Right atrium auricular region (tissue), 2 donors: Measurements from ENCODE around the gene DNTT. TPM values are rescaled to one million over a fixed set of nuclear protein-coding genes. Genes with fewer than 3 reads are reported as not detected.

ENCODE experiments used
- DNase-seq: peaks from one replicate; pipeline ENCODE4 v3.0.0-alpha.2; 2019; ENCODE audit warnings: low spot score
- H3K27ac ChIP-seq, 2 donors: fragments of 200-600 bp; sonication (generic); 1 replicate in 1 of 2; 2 replicates in 1 of 2; pipeline ENCODE4 v1.5.1; 2016 to 2019
- H3K27me3 ChIP-seq, 2 donors: fragments of 200-600 bp; sonication (generic); one replicate each; pipeline versions ENCODE4 v1.5.1 to v1.6.0; 2017 to 2019
- H3K36me3 ChIP-seq: fragments of 200-600 bp; sonication (generic); one replicate; pipeline ENCODE4 v1.5.1; 2016
- H3K4me1 ChIP-seq, 2 donors: fragments of 200-600 bp; sonication (generic); one replicate each; pipeline versions ENCODE4 v1.5.1 to v1.6.0; 2017 to 2019
- H3K4me3 ChIP-seq, 2 donors: fragments of 200-600 bp; sonication (generic); 1 replicate in 1 of 2; 2 replicates in 1 of 2; pipeline ENCODE4 v1.5.1; 2017 to 2019; ENCODE audit warnings: mild to moderate bottlenecking in 1 of 2, moderate library complexity in 1 of 2
- H3K9me3 ChIP-seq, 2 donors: fragments of 200-600 bp; sonication (generic); one replicate each; pipeline ENCODE4 v1.5.1; 2019
- total RNA-seq, 2 donors: library from RNA; depleted of rRNA; stranded (reverse); fragments of >200 nt; gene quantifications; one replicate each; pipeline ENCODE4 v1.1.0, GENCODE V29; 2016
- TF ChIP-seq, protein P1 (sequence below), 2 donors: fragments of 200-600 bp; sonication (generic); IDR thresholded peaks; one replicate each; pipeline ENCODE4 v1.5.1; 2019; ENCODE audit warnings: antibody characterized with exemption in 2 of 2

DNTT gene
- total RNA-seq, 2 donors from 2014 or later = not detected

DNA sequence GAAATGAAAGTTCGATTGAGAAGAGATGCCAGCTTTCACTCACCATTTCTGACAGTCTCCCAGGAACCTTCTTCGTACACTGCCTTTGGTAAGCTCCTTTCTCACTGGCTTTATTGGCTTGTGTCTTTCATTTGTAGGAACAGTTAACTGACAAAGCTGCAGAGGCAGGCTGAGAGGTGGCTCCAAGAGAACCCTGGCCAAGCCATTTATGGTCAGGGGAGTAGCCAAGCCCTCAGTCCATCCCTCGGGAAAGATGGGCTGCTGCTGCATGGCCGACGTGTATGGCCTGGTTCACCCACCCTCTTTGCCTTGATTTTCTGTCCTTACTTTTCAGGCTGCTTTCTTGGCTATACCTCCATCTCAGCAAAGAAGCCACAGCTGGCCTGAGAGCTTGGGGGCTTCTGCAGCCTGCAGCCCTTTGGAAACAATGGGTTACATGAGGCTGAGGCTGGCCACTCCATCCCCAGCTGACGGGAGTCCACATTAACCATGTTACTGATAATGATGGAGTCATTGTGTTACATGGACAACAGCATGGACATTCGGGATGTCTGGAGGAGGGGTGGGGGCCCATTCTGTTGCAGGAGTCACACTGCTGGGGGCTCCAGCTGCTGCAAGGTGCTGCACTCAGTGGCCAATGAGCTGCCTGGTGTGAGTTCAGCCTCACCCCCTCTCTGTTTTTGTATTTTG lies 54.8 kb downstream of the DNTT start, which contains the start of gene OPALIN:
OPALIN (minus strand) TSS at position 152 of the 690 bp plus-strand sequence; CDS start at position 46, 106 bp downstream.
- no peak within 1 kb of the TSS for H3K27ac ChIP-seq
- no peaks in the 10 kb centered on the region for H3K36me3 ChIP-seq
- H3K4me3 ChIP-seq = no peak within 1 kb of the TSS
- H3K4me1 ChIP-seq = no peaks in the 10 kb centered on the region
- no peaks in the 10 kb centered on the region for H3K9me3 ChIP-seq
- H3K27me3 ChIP-seq = no peaks in the 10 kb centered on the region
- TF ChIP-seq, protein P1, sequence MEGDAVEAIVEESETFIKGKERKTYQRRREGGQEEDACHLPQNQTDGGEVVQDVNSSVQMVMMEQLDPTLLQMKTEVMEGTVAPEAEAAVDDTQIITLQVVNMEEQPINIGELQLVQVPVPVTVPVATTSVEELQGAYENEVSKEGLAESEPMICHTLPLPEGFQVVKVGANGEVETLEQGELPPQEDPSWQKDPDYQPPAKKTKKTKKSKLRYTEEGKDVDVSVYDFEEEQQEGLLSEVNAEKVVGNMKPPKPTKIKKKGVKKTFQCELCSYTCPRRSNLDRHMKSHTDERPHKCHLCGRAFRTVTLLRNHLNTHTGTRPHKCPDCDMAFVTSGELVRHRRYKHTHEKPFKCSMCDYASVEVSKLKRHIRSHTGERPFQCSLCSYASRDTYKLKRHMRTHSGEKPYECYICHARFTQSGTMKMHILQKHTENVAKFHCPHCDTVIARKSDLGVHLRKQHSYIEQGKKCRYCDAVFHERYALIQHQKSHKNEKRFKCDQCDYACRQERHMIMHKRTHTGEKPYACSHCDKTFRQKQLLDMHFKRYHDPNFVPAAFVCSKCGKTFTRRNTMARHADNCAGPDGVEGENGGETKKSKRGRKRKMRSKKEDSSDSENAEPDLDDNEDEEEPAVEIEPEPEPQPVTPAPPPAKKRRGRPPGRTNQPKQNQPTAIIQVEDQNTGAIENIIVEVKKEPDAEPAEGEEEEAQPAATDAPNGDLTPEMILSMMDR (IDR thresholded peaks at IDR 0.05) = no peak
- DNase-seq = no peak

DNA sequence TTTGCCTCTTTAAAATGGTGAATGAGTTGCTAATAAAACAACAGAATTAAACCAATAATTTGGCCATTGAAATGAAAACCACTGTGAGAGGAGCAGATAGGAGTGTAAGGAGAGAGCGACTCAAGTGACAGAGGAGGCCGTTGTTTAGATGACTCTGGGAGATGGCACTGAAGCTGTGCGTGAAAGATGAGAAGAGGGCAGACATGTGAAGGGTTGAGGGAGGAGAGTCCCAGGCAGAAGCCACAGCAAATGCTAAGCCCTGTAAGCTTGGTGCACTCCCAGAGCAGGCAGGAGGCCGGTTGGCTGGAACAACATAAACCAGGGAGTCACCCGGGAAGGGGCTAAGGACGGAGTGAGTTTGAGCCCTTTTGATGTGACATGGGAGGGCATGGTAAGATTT lies 55.4 kb downstream of the DNTT start:
- no peaks in the 10 kb centered on the region for H3K9me3 ChIP-seq
- DNase-seq = peak; percentile 21
- H3K36me3 ChIP-seq = no peaks in the 10 kb centered on the region
- no peaks in the 10 kb centered on the region for H3K27me3 ChIP-seq
- no peak overlapping the region for H3K4me3 ChIP-seq
- no peak overlapping the region for H3K27ac ChIP-seq
- H3K4me1 ChIP-seq = no peaks in the 10 kb centered on the region
- TF ChIP-seq, protein P1 (IDR thresholded peaks at IDR 0.05) = no peak

DNA sequence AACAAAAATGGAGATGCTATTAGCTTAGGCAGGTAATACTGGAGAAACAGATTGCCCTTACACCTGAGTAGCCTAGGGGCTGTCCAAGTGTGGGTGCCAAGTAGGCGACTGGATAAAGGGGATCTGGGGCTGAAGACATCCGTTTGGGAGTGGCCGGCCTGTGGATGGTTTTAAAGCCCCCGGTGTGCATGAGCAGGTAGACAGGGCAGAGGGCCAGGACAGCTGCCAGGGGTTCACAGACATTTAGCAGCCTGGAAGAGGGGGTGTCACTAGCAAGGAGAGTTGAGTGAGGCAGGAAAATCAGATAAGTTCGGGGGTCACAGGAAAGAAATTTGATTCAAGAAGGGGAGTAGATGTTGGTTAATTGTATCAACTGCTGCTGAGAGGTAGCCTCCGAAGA lies 56.1 kb downstream of the DNTT start:
- Histone ChIP-seq H3K9me3 (no peaks in the 10 kb centered on the region), H3K4me3 (no peak overlapping the region), H3K27me3 (no peaks in the 10 kb centered on the region), H3K36me3 (no peaks in the 10 kb centered on the region), H3K4me1 (no peaks in the 10 kb centered on the region), H3K27ac (no peak overlapping the region)
- TF ChIP-seq, protein P1 (IDR thresholded peaks at IDR 0.05) = no peak
- DNase-seq = peak; percentile 48

DNA sequence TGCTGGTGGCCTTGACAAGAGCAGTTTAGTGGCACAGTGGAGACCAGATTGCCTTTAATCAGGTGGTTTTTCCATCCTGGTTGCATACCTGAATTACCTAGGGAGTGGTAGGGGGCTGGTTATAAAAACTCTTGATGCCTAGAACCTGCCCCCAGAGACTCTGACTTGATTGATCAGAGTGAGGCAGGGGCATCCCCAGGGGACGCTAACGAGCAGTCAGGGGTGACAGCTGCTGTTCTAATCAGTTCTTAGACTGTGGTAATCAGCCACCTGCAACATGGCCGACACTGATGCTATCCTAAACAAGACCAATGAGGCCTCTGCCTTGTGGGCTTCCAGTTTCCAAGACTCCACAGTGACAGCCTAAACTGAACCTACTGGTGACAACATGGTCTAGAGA lies 56.5 kb downstream of the DNTT start:
- H3K4me1 ChIP-seq = no peaks in the 10 kb centered on the region
- TF ChIP-seq, protein P1 (IDR thresholded peaks at IDR 0.05) = no peak
- H3K9me3 ChIP-seq = no peaks in the 10 kb centered on the region
- peak; percentile 11 for DNase-seq
- no peaks in the 10 kb centered on the region for H3K36me3 ChIP-seq
- H3K27me3 ChIP-seq = no peaks in the 10 kb centered on the region
- H3K27ac ChIP-seq = no peak overlapping the region
- H3K4me3 ChIP-seq = no peak overlapping the region

DNA sequence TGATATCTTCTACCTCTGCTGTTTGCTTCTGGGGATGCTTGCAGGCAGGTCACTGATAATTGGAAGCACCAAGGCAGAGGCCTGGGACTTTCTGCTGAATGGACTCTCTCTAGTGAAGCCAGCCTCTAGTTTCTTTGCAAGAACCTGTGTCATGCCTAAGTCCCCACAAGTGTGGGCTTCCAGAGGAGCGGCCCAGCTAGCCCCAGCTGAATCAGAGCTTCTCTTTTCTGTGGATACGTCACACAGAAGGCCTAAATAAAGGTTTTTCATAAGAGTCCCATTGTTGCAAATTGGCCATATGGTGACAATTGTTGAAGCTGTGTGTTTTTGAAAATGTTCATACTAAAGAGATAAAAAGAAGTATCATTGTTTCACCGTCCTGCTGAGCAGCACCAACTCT lies 61.3 kb downstream of the DNTT start:
- no peaks in the 10 kb centered on the region for H3K4me1 ChIP-seq
- H3K9me3 ChIP-seq = no peaks in the 10 kb centered on the region
- H3K27me3 ChIP-seq = no peaks in the 10 kb centered on the region
- no peak overlapping the region for H3K27ac ChIP-seq
- no peak for DNase-seq
- H3K36me3 ChIP-seq = no peaks in the 10 kb centered on the region
- TF ChIP-seq, protein P1 (IDR thresholded peaks at IDR 0.05) = no peak
- H3K4me3 ChIP-seq = no peak overlapping the region

DNA sequence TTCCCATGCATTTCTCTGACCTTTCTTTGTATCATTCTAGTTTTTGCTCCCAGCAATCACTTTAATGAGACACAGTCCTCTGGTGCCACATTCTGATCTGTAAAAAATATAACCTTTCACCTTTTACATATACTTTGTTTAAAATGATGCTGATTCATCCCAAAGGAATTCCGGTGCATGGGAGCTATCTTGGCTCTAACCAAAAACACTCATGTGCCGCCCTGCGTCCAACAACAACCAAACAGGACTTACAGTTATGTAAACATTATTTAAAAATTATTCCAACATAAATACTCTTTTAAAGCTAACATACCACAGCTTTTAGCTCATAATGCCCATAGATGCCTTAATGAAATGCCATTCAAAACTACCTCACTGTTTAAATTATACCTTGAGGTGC lies 62.3 kb downstream of the DNTT start:
- no peaks in the 10 kb centered on the region for H3K4me1 ChIP-seq
- TF ChIP-seq, protein P1 (IDR thresholded peaks at IDR 0.05) = no peak
- no peak overlapping the region for H3K4me3 ChIP-seq
- DNase-seq = no peak
- no peaks in the 10 kb centered on the region for H3K27me3 ChIP-seq
- H3K36me3 ChIP-seq = no peaks in the 10 kb centered on the region
- no peaks in the 10 kb centered on the region for H3K9me3 ChIP-seq
- H3K27ac ChIP-seq = peak overlapping the region in 1 of 2 donors; percentile 69
